Parathyroid adenoma (tissue), 2 donors: Measurements from ENCODE around the gene XKR7.

Experiments
- H2AFZ ChIP-seq: fragments of 300-600 bp; sonication (generic); one replicate; pipeline ENCODE4 v1.7.0; 2017; ENCODE audit warnings: antibody characterized with exemption, mild to moderate bottlenecking
- H3K27ac ChIP-seq: fragments of 300-600 bp; sonication (generic); one replicate; pipeline ENCODE4 v1.7.0; 2017
- H3K27me3 ChIP-seq: fragments of 300-600 bp; sonication (generic); one replicate; pipeline ENCODE4 v1.7.0; 2017; ENCODE audit warnings: low read length; ENCODE audit not compliant: control insufficient read depth, insufficient read depth
- H3K36me3 ChIP-seq: fragments of 300-600 bp; sonication (generic); one replicate; pipeline ENCODE4 v1.7.0; 2017; ENCODE audit warnings: low read length; ENCODE audit not compliant: control insufficient read depth, insufficient read depth
- H3K4me1 ChIP-seq: fragments of 300-600 bp; sonication (generic); one replicate; pipeline ENCODE4 v1.7.0; 2017; ENCODE audit warnings: control low read depth
- H3K4me2 ChIP-seq: fragments of 300-600 bp; sonication (generic); one replicate; pipeline ENCODE4 v1.7.0; 2017; ENCODE audit warnings: low read length
- H3K4me3 ChIP-seq: fragments of 300-600 bp; sonication (generic); one replicate; pipeline ENCODE4 v1.7.0; 2017; ENCODE audit warnings: low read depth, low read length
- H3K79me2 ChIP-seq: fragments of 300-600 bp; sonication (generic); one replicate; pipeline ENCODE4 v1.7.0; 2017; ENCODE audit warnings: control low read depth
- H3K9ac ChIP-seq: fragments of 300-600 bp; sonication (generic); one replicate; pipeline ENCODE4 v1.7.0; 2017; ENCODE audit warnings: mild to moderate bottlenecking
- H3K9me3 ChIP-seq: fragments of 300-600 bp; sonication (generic); one replicate; pipeline ENCODE4 v1.7.0; 2017; ENCODE audit warnings: low read length; ENCODE audit not compliant: control insufficient read depth
- TF ChIP-seq, protein P1 (sequence below): fragments of 300-600 bp; sonication (generic); IDR thresholded peaks from one replicate; pipeline ENCODE4 v1.7.0; 2017; ENCODE audit warnings: antibody characterized with exemption, mild to moderate bottlenecking
- donor health status: primary hyperparathyroidism.

The XKR7 gene

DNA sequence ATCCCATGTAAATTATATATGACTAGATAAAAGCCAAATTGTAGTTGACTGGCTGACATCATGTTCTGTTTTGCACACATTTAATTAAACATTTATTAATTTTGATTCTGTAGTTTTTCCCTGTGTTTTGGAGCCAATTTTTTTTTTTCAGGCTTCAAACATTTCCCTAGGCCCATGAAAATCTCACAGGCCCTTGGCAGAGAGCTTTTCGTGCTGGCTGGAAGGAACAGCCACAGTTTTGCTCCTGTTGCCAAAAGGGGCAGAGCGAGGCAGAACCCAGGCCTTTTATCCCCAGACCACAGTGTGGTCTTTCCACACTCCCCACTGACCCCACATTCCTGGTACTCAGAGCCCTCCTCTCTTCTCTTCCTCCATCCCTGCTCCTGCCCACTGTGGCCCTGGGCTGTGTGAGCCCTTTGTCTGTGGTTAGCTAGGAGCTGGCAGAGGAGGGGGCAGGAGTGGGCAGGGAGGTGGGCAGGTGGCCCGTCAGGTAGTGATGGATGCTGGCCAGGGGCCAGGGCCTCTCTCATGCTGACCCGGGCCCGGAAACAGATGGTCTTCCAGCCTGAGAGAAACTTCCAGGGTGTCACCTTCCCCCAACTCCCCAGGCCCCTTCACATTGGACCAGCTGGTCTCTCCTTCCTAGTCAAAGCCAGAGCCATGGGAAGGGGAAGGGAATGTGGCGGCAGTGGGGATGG is 22.8 kb downstream of the XKR7 start:
- no peak overlapping the region for H3K4me2 ChIP-seq
- H3K9me3 ChIP-seq = no peaks in the 10 kb centered on the region
- TF ChIP-seq, protein P1, sequence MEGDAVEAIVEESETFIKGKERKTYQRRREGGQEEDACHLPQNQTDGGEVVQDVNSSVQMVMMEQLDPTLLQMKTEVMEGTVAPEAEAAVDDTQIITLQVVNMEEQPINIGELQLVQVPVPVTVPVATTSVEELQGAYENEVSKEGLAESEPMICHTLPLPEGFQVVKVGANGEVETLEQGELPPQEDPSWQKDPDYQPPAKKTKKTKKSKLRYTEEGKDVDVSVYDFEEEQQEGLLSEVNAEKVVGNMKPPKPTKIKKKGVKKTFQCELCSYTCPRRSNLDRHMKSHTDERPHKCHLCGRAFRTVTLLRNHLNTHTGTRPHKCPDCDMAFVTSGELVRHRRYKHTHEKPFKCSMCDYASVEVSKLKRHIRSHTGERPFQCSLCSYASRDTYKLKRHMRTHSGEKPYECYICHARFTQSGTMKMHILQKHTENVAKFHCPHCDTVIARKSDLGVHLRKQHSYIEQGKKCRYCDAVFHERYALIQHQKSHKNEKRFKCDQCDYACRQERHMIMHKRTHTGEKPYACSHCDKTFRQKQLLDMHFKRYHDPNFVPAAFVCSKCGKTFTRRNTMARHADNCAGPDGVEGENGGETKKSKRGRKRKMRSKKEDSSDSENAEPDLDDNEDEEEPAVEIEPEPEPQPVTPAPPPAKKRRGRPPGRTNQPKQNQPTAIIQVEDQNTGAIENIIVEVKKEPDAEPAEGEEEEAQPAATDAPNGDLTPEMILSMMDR = no peak
- no peak overlapping the region for H3K4me3 ChIP-seq
- H3K27ac ChIP-seq = no peak overlapping the region
- H3K36me3 ChIP-seq = no peaks in the 10 kb centered on the region
- H3K4me1 ChIP-seq = no peaks in the 10 kb centered on the region
- peaks cover 14% of the 10 kb centered on the region for H3K79me2 ChIP-seq
- H3K27me3 ChIP-seq = no peaks in the 10 kb centered on the region
- no peak overlapping the region for H3K9ac ChIP-seq
- H2AFZ ChIP-seq = no peak overlapping the region

DNA sequence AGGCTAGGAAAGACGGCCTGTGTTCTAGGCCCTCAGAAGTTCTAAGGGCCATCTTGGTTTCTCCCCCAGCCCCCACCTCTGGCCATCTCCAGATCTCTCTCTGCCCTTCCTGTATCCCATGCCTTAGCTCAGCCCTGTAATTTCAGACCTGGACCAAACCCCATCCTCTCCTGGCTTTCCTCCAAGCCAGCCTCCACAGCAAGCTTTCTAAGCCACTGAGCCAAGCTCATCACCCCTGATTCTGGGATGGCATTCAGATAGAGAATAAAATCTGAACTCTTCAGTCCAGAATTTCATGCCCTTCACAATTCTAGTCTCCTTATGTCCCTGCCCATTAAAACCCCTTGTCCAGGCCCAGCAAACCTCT is 23.4 kb downstream of the XKR7 start:
- H3K27me3 ChIP-seq = no peaks in the 10 kb centered on the region
- H3K4me2 ChIP-seq = no peak overlapping the region
- H2AFZ ChIP-seq = no peak overlapping the region
- no peaks in the 10 kb centered on the region for H3K9me3 ChIP-seq
- H3K79me2 ChIP-seq = peaks cover 14% of the 10 kb centered on the region
- H3K27ac ChIP-seq = no peak overlapping the region
- TF ChIP-seq, protein P1 = no peak
- H3K36me3 ChIP-seq = no peaks in the 10 kb centered on the region
- no peaks in the 10 kb centered on the region for H3K4me1 ChIP-seq
- H3K4me3 ChIP-seq = no peak overlapping the region
- no peak overlapping the region for H3K9ac ChIP-seq

DNA sequence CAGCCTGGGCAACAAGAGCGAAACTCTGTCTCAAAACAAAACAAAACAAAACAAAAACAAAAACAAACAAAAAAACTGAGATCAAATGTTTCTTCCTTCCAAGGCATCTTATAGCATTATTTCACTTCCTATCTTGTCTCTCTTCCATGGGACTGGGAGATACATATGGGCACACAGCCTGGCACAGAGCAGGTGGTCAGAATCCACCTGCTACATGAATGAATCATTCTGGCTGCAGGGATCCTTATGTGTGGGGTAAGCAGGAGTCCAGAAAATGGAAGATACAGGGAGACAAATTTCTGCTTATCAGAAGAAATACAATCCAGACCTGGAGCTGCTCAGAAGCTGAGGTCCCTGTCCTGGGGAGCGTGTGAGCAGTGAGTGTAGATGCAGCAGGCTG is 24.1 kb downstream of the XKR7 start:
- H3K4me2 ChIP-seq = no peak overlapping the region
- H3K36me3 ChIP-seq = no peaks in the 10 kb centered on the region
- H2AFZ ChIP-seq = no peak overlapping the region
- H3K4me3 ChIP-seq = no peak overlapping the region
- H3K4me1 ChIP-seq = no peaks in the 10 kb centered on the region
- H3K27me3 ChIP-seq = no peaks in the 10 kb centered on the region
- H3K9ac ChIP-seq = no peak overlapping the region
- TF ChIP-seq, protein P1 = no peak
- H3K79me2 ChIP-seq = peaks cover 10% of the 10 kb centered on the region
- H3K9me3 ChIP-seq = no peaks in the 10 kb centered on the region
- no peak overlapping the region for H3K27ac ChIP-seq

DNA sequence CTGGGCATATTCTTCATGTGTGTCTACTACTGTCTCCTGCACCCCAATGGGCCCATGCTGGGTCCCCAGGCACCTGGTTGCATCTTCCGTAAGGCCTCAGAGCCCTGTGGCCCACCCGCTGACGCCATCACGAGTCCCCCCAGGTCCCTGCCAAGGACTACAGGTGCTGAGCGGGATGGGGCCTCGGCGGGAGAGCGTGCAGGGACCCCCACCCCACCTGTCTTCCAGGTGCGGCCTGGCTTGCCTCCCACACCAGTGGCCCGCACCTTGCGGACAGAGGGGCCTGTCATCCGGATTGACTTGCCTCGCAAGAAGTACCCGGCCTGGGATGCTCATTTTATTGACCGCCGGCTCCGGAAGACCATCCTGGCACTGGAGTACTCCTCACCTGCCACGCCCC is 29.0 kb downstream of the XKR7 start:
- Histone ChIP-seq H2AFZ (no peak overlapping the region), H3K27me3 (no peaks in the 10 kb centered on the region), H3K4me2 (no peak overlapping the region), H3K36me3 (no peaks in the 10 kb centered on the region), H3K79me2 (no peaks in the 10 kb centered on the region), H3K4me1 (no peaks in the 10 kb centered on the region), H3K27ac (no peak overlapping the region), H3K9ac (no peak overlapping the region), H3K9me3 (no peaks in the 10 kb centered on the region), H3K4me3 (no peak overlapping the region)
- TF ChIP-seq, protein P1 = no peak

DNA sequence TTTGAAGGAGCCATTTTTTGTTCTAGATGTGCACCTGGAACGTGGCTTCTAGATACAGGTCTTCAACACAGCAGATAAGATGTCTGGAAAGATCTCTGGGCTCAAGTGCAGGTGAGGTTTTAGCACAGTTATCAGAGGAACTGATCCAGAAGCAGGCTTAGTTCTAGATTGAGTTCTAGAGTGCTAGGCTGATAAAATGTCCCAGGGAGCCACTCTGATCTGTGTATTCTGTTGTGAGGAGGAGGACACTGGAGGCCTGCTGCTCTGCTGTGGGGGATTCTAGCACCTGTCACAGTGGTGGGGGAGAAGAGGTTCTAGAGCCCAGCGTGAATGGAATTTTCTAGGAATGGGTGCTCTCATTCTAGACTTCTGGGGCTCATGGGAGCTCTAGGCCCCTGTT is 30.3 kb downstream of the XKR7 start:
- no peaks in the 10 kb centered on the region for H3K79me2 ChIP-seq
- no peak overlapping the region for H2AFZ ChIP-seq
- no peaks in the 10 kb centered on the region for H3K36me3 ChIP-seq
- H3K4me3 ChIP-seq = no peak overlapping the region
- H3K9me3 ChIP-seq = no peaks in the 10 kb centered on the region
- no peak overlapping the region for H3K4me2 ChIP-seq
- H3K27me3 ChIP-seq = no peaks in the 10 kb centered on the region
- TF ChIP-seq, protein P1 = no peak
- no peak overlapping the region for H3K9ac ChIP-seq
- no peaks in the 10 kb centered on the region for H3K4me1 ChIP-seq
- no peak overlapping the region for H3K27ac ChIP-seq
